ENCODE data around the gene VWA8.
"Not testable (repeated sequence)": the region's sequence is repeated elsewhere in the genome, so short reads cannot be mapped to it uniquely, and the experiment has no call there.

The VWA8 gene

GRCh38 chr13:41678848-41679247 is 282.1 kb downstream of the VWA8 start:
- DNase-seq: no peak

- DNase-seq: no peak
These were observed 282.7 kb downstream of the VWA8 start for GRCh38 chr13:41678249-41678648.

GRCh38 chr13:41675306-41675705 is 285.6 kb downstream of the VWA8 start:
- no peak for DNase-seq

GRCh38 chr13:41674246-41674645 is 286.7 kb downstream of the VWA8 start:
- no peak for DNase-seq

GRCh38 chr13:41673640-41674039 is 287.3 kb downstream of the VWA8 start:
- DNase-seq: no peak

- DNase-seq: no peak
These were observed 290.0 kb downstream of the VWA8 start for GRCh38 chr13:41670873-41671443.

GRCh38 chr13:41668130-41668757 is 292.7 kb downstream of the VWA8 start:
- DNase-seq: peak; percentile 55

GRCh38 chr13:41666644-41667043 is 294.3 kb downstream of the VWA8 start:
- no peak for DNase-seq

- no peak for DNase-seq
These were observed 300.5 kb downstream of the VWA8 start for GRCh38 chr13:41660411-41660810.

GRCh38 chr13:41658057-41658661 is 302.8 kb downstream of the VWA8 start:
- DNase-seq: no peak

- no peak for DNase-seq
These were observed 304.9 kb downstream of the VWA8 start for GRCh38 chr13:41655997-41656396.

- no peak for DNase-seq
These were observed 306.1 kb downstream of the VWA8 start for GRCh38 chr13:41654796-41655195.

GRCh38 chr13:41652735-41653361 is 308.1 kb downstream of the VWA8 start:
- no peak for DNase-seq

GRCh38 chr13:41651413-41652058 is 309.4 kb downstream of the VWA8 start:
- no peak for DNase-seq

- no peak for DNase-seq
These were observed 310.2 kb downstream of the VWA8 start for GRCh38 chr13:41650706-41651105.

GRCh38 chr13:41649659-41650058 is 311.2 kb downstream of the VWA8 start:
- DNase-seq: no peak

GRCh38 chr13:41648314-41648935 is 312.5 kb downstream of the VWA8 start:
- no peak for DNase-seq

- not testable (repeated sequence) for DNase-seq
These were observed 313.1 kb downstream of the VWA8 start for GRCh38 chr13:41647699-41648313.

- DNase-seq: no peak
These were observed 315.6 kb downstream of the VWA8 start for GRCh38 chr13:41645331-41645730.

- no peak for DNase-seq
These were observed 316.2 kb downstream of the VWA8 start for GRCh38 chr13:41644742-41645141.

- DNase-seq: no peak
These were observed 317.4 kb downstream of the VWA8 start for GRCh38 chr13:41643507-41643906.

- DNase-seq: no peak
These were observed 318.9 kb downstream of the VWA8 start for GRCh38 chr13:41641961-41642360.

- no peak for DNase-seq
These were observed 319.5 kb downstream of the VWA8 start for GRCh38 chr13:41641429-41641828.
